ENCODE data around the gene ASAP3.

GRCh38 chr1:23459338-23459757 lies 24.6 kb downstream of the ASAP3 start:
- TF ChIP-seq, protein P1, sequence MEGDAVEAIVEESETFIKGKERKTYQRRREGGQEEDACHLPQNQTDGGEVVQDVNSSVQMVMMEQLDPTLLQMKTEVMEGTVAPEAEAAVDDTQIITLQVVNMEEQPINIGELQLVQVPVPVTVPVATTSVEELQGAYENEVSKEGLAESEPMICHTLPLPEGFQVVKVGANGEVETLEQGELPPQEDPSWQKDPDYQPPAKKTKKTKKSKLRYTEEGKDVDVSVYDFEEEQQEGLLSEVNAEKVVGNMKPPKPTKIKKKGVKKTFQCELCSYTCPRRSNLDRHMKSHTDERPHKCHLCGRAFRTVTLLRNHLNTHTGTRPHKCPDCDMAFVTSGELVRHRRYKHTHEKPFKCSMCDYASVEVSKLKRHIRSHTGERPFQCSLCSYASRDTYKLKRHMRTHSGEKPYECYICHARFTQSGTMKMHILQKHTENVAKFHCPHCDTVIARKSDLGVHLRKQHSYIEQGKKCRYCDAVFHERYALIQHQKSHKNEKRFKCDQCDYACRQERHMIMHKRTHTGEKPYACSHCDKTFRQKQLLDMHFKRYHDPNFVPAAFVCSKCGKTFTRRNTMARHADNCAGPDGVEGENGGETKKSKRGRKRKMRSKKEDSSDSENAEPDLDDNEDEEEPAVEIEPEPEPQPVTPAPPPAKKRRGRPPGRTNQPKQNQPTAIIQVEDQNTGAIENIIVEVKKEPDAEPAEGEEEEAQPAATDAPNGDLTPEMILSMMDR (IDR thresholded peaks at IDR 0.05; ENCODE audit: low read length): no peak
- no peak for TF ChIP-seq EZH2 (optimal IDR thresholded peaks at IDR 0.05; ENCODE audit: low read depth, low read length)
- no peak for TF ChIP-seq EZH2phosphoT487 (IDR thresholded peaks at IDR 0.05; ENCODE audit: low read length)

Measured in MM.1S (cell line).